GM10266 (cell line): ENCODE measurements around the gene LRRC56.

Experiments used
- DNase-seq: peaks from one replicate; pipeline ENCODE4 v3.0.0; 2012; ENCODE audit errors: extremely low spot score
- TF ChIP-seq, protein P1 (sequence below): IDR thresholded peaks from 2 replicates; pipeline ENCODE4 v1.5.1; 2012; ENCODE audit warnings: mild to moderate bottlenecking, low read depth; ENCODE audit not compliant: control insufficient read depth, insufficient read depth; ENCODE audit errors: missing control alignments

Gene LRRC56

DNA sequence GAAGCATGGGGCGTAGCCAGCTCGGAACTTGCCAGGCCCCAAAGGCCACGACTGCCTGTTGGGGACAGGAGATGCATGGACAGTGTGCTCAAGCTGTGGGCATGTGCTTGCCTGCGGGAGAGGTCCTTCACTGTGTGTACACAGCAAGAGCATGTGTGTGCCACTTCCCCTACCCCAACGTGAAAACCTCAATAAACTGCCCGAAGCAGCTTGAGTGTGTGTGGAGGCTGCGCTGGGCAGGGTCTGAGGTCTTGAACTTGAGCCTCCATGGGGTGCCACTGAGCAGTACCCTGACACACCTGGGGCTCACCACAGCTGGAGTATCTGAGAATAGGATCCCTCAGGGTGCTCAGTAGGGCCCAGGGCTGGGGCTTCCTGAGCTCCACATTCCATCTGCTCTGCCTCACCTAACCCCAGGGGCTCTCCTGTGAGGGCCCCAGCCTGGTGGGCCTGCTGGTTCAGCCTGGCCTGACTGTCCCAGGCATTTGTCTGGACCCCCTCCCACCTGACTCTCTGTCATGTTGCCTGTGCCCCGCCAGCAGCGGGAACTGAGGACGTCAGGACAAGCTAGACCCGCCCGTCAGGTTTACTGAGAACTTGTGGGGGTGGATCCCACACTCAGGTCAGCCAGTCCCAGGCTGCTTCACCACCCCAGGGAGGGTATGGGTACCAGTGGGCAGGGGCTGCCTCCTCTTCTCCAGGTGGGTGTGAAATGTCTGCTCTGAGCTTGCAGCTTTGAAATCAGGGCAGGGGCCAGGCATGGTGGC, 26.7 kb downstream of the LRRC56 start:
- DNase-seq, result no peak
- TF ChIP-seq, protein P1, sequence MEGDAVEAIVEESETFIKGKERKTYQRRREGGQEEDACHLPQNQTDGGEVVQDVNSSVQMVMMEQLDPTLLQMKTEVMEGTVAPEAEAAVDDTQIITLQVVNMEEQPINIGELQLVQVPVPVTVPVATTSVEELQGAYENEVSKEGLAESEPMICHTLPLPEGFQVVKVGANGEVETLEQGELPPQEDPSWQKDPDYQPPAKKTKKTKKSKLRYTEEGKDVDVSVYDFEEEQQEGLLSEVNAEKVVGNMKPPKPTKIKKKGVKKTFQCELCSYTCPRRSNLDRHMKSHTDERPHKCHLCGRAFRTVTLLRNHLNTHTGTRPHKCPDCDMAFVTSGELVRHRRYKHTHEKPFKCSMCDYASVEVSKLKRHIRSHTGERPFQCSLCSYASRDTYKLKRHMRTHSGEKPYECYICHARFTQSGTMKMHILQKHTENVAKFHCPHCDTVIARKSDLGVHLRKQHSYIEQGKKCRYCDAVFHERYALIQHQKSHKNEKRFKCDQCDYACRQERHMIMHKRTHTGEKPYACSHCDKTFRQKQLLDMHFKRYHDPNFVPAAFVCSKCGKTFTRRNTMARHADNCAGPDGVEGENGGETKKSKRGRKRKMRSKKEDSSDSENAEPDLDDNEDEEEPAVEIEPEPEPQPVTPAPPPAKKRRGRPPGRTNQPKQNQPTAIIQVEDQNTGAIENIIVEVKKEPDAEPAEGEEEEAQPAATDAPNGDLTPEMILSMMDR, result no peak

DNA sequence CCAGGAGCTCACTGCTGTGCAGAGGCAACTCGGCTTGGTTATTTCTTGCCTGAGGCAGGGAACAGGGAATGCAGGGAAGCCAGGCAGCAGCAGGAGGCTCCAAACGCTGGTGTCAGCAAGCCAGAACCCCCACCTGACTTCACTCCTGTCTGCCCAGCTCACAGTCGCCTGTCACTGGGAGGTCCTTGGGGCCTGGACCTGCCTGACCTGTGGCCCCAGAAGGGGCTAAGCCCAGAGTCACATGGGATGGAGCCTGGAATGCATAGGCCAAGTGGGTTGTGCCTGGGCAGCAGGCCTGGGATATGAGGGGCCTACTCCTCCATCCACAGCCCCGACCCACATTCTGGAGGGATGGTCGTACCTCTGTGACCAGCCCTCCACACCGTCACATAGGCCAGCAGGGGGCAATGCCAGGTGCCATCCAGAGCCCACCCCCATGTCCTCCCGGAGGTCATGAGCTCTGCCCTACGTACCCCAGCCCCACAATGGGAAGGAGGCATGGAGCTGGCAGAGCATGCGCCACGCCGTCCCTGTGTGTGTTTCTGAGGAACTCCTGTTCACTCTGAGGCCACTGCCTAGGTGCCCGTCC, 28.7 kb downstream of the LRRC56 start:
- DNase-seq, result no peak
- TF ChIP-seq, protein P1, result peak; percentile 23

DNA sequence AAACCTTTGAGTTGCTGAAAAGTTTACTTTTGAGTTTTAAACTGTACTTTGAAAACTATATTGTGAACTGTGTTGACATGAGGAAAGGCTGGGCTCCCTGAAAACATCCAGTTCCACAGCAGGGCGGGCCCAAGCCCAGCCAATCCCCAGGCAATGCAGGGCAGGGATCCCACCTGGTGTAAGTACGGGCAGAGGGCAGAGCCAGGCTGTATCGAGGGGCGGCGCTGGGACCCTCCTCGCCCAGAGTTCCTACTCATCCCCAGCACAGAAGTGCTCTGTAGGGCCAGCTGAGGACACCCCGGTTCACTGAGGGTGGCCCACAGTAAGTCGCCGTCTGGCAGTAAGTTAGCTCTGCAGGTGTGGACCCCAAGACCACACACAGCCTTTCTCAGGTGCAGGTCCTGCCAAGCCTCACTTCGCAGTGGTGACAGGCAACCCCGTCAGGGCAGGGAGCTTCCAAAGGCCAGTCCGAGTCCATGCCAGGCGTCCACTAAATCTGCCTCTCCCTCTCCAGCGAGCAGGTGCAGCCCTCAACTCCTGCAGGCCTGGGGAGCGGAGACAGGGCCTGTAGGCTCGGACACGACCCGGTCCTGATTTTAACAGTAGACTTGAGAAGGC, 29.8 kb downstream of the LRRC56 start:
- TF ChIP-seq, protein P1, result no peak
- DNase-seq, result no peak

DNA sequence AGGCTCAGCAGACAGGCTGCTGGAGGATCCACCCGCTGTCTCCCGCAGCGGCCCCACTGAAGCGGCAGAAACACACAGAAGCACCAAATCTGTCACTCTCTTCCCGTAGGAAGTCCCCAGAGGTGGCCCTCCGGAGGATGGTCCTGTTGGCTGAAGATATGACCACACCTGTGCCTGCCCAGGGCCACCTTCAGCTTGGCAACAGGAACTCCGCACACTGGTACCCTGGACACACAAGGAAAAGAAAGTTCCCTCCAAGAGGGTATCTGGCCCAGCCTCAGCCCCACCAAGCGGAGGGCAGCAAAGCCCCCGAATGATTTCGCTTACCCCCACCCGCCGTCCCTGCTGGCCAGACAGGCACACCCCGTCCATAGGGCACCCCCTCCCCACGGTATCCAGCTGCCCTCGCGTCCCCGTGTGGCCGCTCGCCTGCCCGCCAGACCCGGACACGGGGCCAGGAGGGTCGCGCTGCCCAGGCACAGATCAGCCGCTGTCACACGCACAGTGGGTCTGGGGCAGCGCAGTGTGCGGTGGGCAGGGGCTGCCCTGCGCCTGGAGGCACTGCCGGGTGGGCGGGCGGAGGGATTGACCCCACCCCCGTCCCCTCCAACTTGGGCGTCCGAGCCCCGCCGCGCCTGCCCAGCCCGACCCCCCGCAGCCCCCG, 30.4 kb downstream of the LRRC56 start:
- no peak for DNase-seq
- TF ChIP-seq, protein P1, result no peak

DNA sequence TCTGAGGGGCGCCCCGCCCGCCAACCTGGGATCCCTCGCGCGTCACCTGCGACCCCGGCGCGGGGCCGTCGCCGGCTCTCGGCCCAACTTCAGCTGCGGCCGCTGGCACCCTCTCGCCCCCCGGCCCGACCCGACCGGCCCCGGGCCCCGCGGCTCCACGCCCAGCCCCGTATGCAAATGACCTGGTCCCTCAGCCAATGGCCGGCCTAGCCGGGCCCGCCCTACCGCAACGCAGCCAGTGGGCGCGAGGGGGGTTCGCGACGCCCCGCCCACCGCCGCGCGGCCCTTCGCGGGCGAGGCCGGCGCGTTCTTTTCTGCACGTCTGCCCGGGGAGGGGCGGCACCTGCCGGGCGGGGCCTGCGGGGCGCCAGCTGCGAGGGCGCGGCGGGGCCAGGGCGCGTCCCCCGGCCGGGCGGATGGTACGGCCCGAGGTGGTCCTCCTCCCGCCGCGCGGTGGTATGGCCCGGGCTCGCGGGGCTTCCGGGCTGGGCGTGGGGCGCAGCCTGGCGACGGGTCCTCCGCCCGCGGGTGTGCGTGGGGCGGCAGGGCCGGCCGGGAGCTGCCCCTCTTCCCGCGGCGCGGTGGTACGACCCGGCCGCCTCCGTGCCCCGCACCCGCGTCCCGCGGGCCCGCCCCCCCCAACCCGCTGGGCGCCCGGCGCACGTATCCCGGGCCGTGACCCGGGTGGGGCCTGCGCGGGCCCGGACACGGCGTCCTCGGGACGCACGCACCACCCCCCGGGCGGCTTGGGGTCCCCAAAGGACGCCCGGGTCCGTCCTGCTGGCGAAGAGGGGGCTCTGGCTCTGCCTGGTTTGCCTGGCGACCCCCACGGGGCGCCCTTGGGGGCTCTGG, 31.2 kb downstream of the LRRC56 start:
- TF ChIP-seq, protein P1, result no peak
- DNase-seq, result peak; percentile 99

DNA sequence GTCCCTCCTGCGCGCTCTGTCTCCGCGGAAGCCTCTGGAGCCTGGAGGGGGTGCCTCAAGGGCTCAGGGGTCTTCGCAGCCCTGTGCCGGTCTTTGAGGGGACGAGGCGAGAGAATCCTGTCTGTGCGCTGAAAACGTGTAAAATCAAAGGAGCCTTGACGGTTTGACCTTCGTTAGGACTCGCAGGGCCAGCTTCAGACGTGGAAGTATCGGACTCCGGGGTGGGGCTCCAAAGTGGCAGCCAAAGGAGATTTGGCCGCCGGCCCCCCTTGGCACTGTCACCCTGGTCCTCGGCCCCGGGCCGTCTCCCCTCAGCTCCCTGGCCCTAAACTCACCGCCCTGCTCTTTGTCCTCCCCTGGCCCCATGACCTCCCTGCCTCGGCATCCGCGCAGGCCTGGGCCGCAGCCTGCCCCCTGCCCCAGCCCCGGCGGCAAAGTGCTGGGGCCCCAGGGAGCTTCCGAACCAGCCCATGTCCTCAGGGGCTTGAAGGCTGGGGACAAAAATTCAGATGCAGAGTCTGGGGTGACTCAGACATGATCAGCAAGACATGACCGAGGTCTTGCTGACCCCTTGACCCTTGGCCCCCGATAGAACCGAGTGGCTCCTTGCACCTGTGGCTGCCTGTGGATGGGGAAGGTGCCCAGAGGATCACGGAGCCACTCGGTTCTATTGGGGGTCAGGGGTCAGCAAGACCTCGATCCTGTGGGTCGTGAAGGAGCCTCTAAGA, 32.0 kb downstream of the LRRC56 start:
- no peak for DNase-seq
- TF ChIP-seq, protein P1, result no peak
